ENCODE data around the gene IKBIP. TPM values are rescaled to one million over a fixed set of nuclear protein-coding genes. Genes with fewer than 3 reads are reported as not detected.

IKBIP gene
- total and polyA plus RNA-seq, 8 donors = 1.4 to 8.0 (median 4.2) TPM

DNA sequence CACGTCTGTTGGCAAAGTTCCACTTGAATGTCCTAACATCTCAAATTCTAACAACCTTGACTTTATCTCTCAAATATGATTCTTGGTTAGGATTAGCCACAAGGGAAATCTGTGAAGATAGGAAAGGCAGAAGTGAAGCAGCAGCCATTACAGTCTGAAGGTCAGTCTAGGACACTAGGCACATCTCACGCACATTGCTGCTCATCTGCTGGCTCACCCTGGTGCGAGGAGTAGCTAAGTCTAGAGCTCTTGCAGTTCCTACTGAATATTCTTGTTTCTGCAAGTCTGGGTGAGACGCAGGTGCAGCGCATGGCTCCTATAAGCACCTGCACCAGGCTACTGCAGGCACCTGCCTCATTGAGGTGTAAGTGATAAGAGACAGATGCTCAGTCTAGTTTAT, 57.5 kb downstream of the IKBIP start:
- Histone ChIP-seq H3K4me3 (no peak overlapping the region), H3K9me3 (no peaks in the 10 kb centered on the region), H3K4me1 (no peaks in the 10 kb centered on the region), H3K36me3 (no peaks in the 10 kb centered on the region), H3K27ac (no peak overlapping the region), H3K27me3 (no peaks in the 10 kb centered on the region)
- ATAC-seq = no peak
- intact Hi-C loops (cut with DNase I) = no loop called here
- no peak for DNase-seq
- TF ChIP-seq, protein P1, sequence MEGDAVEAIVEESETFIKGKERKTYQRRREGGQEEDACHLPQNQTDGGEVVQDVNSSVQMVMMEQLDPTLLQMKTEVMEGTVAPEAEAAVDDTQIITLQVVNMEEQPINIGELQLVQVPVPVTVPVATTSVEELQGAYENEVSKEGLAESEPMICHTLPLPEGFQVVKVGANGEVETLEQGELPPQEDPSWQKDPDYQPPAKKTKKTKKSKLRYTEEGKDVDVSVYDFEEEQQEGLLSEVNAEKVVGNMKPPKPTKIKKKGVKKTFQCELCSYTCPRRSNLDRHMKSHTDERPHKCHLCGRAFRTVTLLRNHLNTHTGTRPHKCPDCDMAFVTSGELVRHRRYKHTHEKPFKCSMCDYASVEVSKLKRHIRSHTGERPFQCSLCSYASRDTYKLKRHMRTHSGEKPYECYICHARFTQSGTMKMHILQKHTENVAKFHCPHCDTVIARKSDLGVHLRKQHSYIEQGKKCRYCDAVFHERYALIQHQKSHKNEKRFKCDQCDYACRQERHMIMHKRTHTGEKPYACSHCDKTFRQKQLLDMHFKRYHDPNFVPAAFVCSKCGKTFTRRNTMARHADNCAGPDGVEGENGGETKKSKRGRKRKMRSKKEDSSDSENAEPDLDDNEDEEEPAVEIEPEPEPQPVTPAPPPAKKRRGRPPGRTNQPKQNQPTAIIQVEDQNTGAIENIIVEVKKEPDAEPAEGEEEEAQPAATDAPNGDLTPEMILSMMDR (IDR thresholded peaks at IDR 0.05) = no peak
- no peak for FAIRE-seq
- 68 to 75% methylated on average over 5 of the region's 5 CpGs for WGBS, 2 donors

DNA sequence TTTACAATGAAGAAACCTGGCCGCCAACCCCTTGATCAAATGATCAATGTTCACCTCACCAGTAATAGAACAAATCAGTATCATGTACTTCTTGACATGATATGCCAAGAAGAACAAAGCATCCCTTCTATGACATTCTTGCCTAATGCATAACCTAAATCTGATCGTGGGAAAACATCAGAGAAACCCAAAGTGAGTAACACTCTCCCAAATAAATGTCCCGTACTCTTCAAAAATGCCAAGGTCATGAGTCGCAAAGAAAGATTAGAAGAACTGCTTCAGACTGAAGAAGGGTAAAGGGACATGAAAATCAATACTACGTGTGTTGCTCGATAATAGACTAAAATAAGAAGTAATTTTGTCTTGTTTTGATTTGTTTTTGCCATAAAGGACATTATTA, 62.5 kb downstream of the IKBIP start:
- ATAC-seq = no peak
- DNase-seq = no peak
- no peaks in the 10 kb centered on the region for H3K4me1 ChIP-seq
- H3K9me3 ChIP-seq = no peaks in the 10 kb centered on the region
- no peak for FAIRE-seq
- intact Hi-C loops (cut with DNase I) = no loop called here
- H3K36me3 ChIP-seq = no peaks in the 10 kb centered on the region
- no peak overlapping the region for H3K4me3 ChIP-seq
- TF ChIP-seq, protein P1 (IDR thresholded peaks at IDR 0.05) = no peak
- WGBS, 2 donors = 30 to 36% methylated on average over 6 of the region's 6 CpGs
- no peaks in the 10 kb centered on the region for H3K27me3 ChIP-seq
- H3K27ac ChIP-seq = no peak overlapping the region

DNA sequence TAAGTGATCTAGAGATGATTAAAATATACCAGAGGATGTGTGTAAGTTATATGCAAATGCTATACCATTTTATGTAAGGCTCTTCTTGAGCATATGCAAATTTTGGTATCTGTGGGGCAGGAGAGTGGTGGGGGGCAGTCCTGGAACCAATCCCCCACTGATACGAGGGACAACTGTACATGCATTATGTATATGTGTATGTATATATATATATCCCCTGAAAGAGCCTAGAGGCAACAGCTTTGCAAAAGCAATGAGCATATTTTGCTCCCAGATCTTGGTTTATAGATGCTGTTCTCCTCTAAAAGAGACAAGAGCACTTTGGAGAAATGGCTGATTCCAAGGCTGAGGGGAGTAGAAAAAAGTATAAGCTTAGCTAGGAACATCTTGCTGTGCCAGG, 63.5 kb downstream of the IKBIP start:
- H3K4me1 ChIP-seq = no peaks in the 10 kb centered on the region
- no peak for FAIRE-seq
- 72 to 84% methylated on average over 1 of the region's 1 CpG for WGBS, 2 donors
- no peaks in the 10 kb centered on the region for H3K36me3 ChIP-seq
- TF ChIP-seq, protein P1 (IDR thresholded peaks at IDR 0.05) = no peak
- no peaks in the 10 kb centered on the region for H3K27me3 ChIP-seq
- ATAC-seq = no peak
- no peak for DNase-seq
- intact Hi-C loops (cut with DNase I) = no loop called here
- no peak overlapping the region for H3K4me3 ChIP-seq
- no peak overlapping the region for H3K27ac ChIP-seq
- H3K9me3 ChIP-seq = no peaks in the 10 kb centered on the region

DNA sequence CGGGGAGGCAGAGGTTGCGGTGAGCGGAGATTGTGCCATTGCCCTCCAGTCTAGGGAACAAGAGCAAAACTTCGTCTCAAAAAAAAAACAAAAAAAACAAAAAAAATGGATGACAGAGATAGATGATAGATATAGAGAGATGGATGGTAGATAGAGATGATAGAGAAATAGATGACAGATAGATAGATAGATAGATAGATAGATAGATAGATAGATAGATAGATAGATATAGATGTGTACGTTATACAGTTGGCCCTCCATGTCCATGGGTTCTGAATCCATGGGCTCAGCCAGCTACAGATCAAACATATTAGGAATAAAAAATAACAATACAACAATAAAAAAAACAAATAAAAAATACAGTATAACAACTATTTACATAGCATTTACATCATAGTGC, 63.9 kb downstream of the IKBIP start:
- H3K27me3 ChIP-seq = no peaks in the 10 kb centered on the region
- 86 to 87% methylated on average over 5 of the region's 5 CpGs for WGBS, 2 donors
- intact Hi-C loops (cut with DNase I) = no loop called here

DNA sequence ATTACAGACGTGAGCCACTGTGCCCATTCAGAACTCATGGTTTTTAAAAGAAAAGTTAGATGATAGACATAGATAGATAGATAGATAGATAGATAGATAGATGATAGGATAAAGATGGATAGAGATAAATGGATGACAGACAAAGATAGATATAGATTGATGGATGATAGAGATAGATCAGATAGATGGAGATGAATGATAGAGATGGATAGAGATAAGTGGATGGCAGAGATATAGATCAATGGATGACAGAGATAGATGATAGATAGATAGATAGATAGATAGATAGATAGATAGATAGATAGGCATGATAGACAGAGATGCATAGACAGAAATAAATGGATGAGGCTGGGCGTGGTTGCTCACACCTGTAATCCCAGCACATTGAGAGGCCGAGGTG, 64.8 kb downstream of the IKBIP start:
- Histone ChIP-seq H3K4me3 (no peak overlapping the region), H3K36me3 (no peaks in the 10 kb centered on the region), H3K4me1 (no peaks in the 10 kb centered on the region), H3K27ac (no peak overlapping the region), H3K27me3 (no peaks in the 10 kb centered on the region), H3K9me3 (no peaks in the 10 kb centered on the region)
- no peak for DNase-seq
- no peak for ATAC-seq
- FAIRE-seq = no peak
- TF ChIP-seq, protein P1 (IDR thresholded peaks at IDR 0.05) = no peak
- 84 to 87% methylated on average over 3 of the region's 3 CpGs for WGBS, 2 donors
- intact Hi-C loops (cut with DNase I) = loop anchor here in 1 of 3 donors (10.0 kb wide), 1 partner anchor 425 kb away; no protein-coding TSS in a partner anchor

More for the DNA sequence above, 63.9 kb downstream of the IKBIP start:
- DNase-seq (no peak), FAIRE-seq (no peak), ATAC-seq (no peak)
- TF ChIP-seq, protein P1 (IDR thresholded peaks at IDR 0.05) = no peak
- Histone ChIP-seq H3K4me3 (no peak overlapping the region), H3K27ac (no peak overlapping the region), H3K9me3 (no peaks in the 10 kb centered on the region), H3K36me3 (no peaks in the 10 kb centered on the region), H3K4me1 (no peaks in the 10 kb centered on the region)

All from pancreas (tissue), 10 donors.